ENCODE data around the gene FITM1.

Gene FITM1

DNA sequence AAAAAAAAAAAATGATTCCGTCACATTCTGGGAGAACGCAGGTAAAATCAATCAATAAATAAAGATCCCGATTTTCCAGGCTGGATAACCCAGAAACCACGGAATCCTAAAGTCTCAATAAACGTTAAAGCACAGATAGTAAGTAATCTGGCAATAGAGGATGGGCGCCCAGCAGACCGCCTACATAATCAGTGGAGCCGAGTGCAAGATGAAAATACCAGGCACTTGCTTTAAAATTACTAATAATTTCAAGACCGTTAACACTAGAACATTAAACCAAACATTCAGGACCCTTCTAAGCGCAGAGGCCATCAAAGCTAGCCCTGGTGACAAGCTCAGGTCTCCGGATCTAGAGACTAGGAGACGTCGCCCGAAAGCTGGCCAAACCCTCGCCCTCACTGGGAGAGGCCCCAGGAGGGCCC lies 17.1 kb upstream of the FITM1 start:
- in situ Hi-C loops (cut with HindIII; ENCODE audit: low sequenced_read_pairs) = no loop called here
- peak overlapping the region; percentile 76 for H3K4me3 ChIP-seq (ENCODE audit: low read depth, low read length)
- TF ChIP-seq, protein P1, sequence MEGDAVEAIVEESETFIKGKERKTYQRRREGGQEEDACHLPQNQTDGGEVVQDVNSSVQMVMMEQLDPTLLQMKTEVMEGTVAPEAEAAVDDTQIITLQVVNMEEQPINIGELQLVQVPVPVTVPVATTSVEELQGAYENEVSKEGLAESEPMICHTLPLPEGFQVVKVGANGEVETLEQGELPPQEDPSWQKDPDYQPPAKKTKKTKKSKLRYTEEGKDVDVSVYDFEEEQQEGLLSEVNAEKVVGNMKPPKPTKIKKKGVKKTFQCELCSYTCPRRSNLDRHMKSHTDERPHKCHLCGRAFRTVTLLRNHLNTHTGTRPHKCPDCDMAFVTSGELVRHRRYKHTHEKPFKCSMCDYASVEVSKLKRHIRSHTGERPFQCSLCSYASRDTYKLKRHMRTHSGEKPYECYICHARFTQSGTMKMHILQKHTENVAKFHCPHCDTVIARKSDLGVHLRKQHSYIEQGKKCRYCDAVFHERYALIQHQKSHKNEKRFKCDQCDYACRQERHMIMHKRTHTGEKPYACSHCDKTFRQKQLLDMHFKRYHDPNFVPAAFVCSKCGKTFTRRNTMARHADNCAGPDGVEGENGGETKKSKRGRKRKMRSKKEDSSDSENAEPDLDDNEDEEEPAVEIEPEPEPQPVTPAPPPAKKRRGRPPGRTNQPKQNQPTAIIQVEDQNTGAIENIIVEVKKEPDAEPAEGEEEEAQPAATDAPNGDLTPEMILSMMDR (IDR thresholded peaks at IDR 0.05; ENCODE audit: low read depth, low read length) = no peak
- no peak for DNase-seq (ENCODE audit: low read depth, low spot score)

DNA sequence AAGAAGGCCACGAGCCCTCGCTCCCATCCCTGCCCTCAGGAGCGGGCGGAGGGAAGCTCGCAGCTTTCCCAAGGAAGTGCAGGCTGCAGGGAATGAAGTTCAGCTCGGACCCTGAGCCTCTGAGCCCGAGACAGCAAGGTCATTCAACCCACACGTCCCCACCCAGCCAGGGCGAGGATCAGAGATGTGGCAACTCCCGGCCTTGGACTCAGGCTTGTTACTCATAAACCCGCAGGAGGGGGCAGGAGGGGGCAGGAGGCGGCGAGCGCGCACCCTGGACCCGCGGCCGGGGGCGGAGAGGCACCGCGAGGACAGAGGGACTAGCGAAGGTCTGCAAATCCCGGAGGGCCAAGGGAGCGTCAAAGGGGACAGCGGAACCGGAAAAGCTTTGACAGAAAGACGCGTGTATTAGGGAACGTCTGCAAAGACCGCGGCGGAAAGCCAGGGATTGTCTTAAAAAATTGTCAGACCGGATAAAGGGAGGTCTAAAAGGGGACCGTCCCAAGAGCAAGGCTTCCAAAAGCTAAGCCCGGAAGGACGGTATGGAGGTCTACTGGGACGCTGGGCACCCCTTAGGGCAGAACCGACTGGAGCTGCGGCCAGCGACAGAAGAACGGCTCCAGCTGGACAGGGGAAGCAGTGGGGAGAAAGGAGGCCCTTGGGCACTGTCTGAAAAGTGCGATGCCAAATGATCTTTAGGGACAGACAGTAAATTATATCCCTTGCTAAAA lies 16.5 kb upstream of the FITM1 start:
- TF ChIP-seq, protein P1 (IDR thresholded peaks at IDR 0.05; ENCODE audit: low read depth, low read length) = no peak
- DNase-seq (ENCODE audit: low read depth, low spot score) = peak; percentile 90
- in situ Hi-C loops (cut with HindIII; ENCODE audit: low sequenced_read_pairs) = no loop called here
- H3K4me3 ChIP-seq (ENCODE audit: low read depth, low read length) = peak overlapping the region; percentile 76

DNA sequence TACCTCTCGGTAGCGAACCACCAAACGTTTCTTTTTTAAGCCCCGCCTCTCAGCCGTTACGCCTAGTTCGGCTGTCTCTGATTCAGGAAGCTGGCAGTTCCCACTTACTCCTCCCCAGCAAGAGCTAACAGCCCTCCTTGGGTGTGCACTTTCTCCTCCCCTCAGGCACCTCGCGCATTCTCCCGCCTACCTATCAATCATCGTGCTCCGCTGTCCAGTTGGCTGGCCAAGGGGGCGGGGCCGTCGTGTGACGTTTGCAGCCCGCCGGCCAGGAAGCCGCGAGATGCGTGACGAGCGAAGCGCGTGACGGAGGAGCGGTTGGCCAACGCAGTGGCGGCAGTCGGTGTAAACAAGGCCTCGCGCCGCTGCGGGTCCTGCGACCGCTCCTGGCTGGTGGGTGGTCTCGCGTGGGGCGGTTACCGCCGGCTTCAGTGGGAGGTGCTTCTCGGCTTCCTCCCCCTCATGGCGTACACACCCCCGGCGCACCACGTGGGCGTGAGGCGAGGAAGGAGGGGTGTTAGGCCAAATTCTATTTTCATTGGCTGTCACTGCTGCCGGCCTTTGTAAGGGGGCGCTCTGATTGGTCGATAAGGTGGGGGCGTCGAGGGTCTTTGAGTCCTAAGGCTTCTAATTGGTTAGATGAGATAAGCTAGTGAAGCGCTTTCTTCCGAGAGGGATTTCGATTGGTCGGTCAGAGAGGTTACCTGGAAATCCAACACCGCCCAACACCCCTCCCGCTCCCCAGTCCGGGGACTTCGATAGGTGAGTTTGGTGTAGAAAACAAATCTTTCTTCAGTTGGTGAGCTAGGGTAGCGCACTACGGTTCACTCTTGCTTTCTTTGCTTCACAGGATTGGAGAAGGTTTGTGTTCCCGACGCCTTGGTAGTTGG lies 15.7 kb upstream of the FITM1 start, which contains the start of the genes DCAF11 and NRL:
DCAF11 (plus strand) TSS at position 246 of the 890 bp plus-strand sequence. CDS start 818 bp downstream, outside the sequence.
NRL (minus strand) TSS at position 418 of the 890 bp plus-strand sequence. CDS start 32,101 bp downstream, outside the sequence.
- TF ChIP-seq, protein P1 (IDR thresholded peaks at IDR 0.05; ENCODE audit: low read depth, low read length) = no peak
- peak within 1 kb of the TSS; percentile 76 for H3K4me3 ChIP-seq (ENCODE audit: low read depth, low read length)
- DNase-seq (ENCODE audit: low read depth, low spot score) = peak; percentile 100
- in situ Hi-C loops (cut with HindIII; ENCODE audit: low sequenced_read_pairs) = no loop called here

DNA sequence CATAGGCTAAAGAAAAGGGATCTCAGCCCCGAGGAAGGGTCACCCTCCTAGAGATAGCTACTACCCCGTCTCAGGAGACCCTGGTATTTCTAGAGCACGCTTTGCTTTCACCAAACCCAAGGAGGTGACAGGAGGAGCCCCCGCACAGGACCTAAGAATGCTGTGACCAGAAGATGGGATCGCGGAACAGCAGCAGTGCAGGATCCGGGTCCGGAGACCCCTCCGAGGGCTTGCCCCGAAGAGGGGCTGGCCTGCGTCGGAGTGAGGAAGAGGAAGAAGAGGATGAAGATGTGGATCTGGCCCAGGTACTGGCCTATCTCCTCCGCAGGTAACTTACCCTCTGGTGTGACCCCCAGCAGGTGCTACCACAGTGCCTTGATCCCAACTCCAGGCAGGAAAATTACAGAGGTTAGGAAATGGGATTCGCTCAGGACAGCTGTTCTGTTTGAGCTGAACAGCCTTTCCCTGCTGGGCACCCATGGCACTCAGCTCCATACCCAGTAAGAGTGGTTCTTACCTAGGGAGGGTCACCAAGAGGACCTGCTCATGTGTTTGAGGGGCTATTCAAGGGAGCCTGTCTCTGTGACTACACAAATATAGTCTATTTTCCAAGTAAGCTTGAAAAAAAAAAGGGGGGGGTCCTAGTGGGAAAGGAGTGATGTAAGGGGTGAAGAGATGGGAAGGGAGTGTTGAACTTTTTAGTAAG lies 14.9 kb upstream of the FITM1 start:
- DNase-seq (ENCODE audit: low read depth, low spot score) = no peak
- H3K4me3 ChIP-seq (ENCODE audit: low read depth, low read length) = peak overlapping the region; percentile 76
- in situ Hi-C loops (cut with HindIII; ENCODE audit: low sequenced_read_pairs) = no loop called here
- TF ChIP-seq, protein P1 (IDR thresholded peaks at IDR 0.05; ENCODE audit: low read depth, low read length) = no peak

DNA sequence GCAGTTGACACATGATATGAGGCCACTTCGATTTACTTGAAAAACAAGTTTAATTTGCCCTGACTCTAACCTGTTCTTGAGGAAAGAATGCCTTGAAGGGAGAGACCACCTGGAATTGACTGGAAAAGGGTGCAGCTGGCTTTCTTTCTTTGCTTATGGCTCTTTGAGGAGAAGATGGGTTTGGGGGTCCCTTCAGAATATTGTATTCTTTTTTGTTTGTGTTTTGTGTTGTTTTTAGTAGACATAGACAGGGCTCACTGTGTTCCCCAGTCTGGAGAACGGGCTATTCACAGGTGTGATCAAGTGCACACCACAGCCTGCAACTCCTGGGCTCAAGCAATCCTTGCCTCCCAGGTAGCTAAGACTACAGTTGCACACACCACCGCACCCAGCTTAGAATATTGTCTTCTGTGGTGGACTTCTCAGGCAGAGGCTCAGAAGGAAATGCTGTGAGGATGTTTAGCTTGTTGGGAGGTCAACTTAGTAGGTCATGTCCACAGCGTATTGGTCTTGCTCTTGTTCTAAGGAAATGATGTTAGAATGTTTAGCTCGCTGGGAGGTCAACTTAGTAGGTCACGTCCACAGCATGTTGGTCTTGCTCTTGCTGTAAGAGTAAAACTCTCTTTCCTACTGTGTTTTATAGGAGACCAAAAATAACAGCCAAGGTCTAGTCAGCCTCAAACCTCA lies 14.2 kb upstream of the FITM1 start:
- TF ChIP-seq, protein P1 (IDR thresholded peaks at IDR 0.05; ENCODE audit: low read depth, low read length) = no peak
- no peak for DNase-seq (ENCODE audit: low read depth, low spot score)
- in situ Hi-C loops (cut with HindIII; ENCODE audit: low sequenced_read_pairs) = no loop called here
- no peak overlapping the region for H3K4me3 ChIP-seq (ENCODE audit: low read depth, low read length)

Data from astrocyte of the spinal cord (primary cell).